ENCODE data around the gene CCN5. TPM values are rescaled to one million over a fixed set of nuclear protein-coding genes. Genes with fewer than 3 reads are reported as not detected.

CCN5 gene
- total and polyA plus RNA-seq, 2 of the 8 experiments (the other 6 are each of a cell fraction or from before 2014, with no cell fraction given): not detected

GRCh38 chr20:44765701-44766347 is 50.7 kb downstream of the CCN5 start:
- Histone ChIP-seq H2BK120ac (replicated peaks; ENCODE audit: low read depth, low read length) (no peak overlapping the region), H2BK20ac (ENCODE audit: low read length) (no peak overlapping the region), H4K8ac (ENCODE audit: extremely low read depth, insufficient read depth, low read length) (no peak overlapping the region; the same call in none of the 2 replicates), H3K23me2 (ENCODE audit: low read depth, low read length) (peaks cover 5% of the 10 kb centered on the region; the same call in 1 of the 2 replicates), H3K4ac (replicated peaks; ENCODE audit: insufficient read length, low read depth, low read length) (no peak overlapping the region), H3K4me3 (ENCODE audit: extremely low read depth in 1 of 4, insufficient read depth in 2 of 4, low read depth in 3 of 4, low read length in 4 of 4) (no peak overlapping the region), H3K4me2 (ENCODE audit: insufficient read depth in 1 of 2, low read depth in 2 of 2, low read length in 2 of 2) (no peak overlapping the region), H4K20me1 (replicated peaks in 1 of 2; ENCODE audit: control insufficient read depth in 1 of 2, insufficient read depth in 2 of 2, low read length in 2 of 2) (peaks cover 0 to 6% of the 10 kb centered on the region in 2 experiments), H2AK5ac (ENCODE audit: low read depth, low read length) (no peak overlapping the region), H2AFZ (ENCODE audit: low read length) (no peak overlapping the region), H2BK12ac (ENCODE audit: low read depth, low read length) (peak overlapping the region; percentile 43; the same call in 1 of the 2 replicates), H3K56ac (replicated peaks; ENCODE audit: insufficient read length, low read depth, low read length) (no peak overlapping the region), H3K79me1 (ENCODE audit: low read depth, low read length) (no peaks in the 10 kb centered on the region), H3K14ac (ENCODE audit: insufficient read length) (no peak overlapping the region), H3K9me3 (ENCODE audit: insufficient read depth in 2 of 2, low read depth in 1 of 2, low read length in 1 of 2) (no peaks in the 10 kb centered on the region), H2BK5ac (ENCODE audit: low read depth, low read length) (no peak overlapping the region), H3K36me3 (ENCODE audit: control insufficient read depth in 2 of 4, insufficient read depth in 4 of 4, low read length in 3 of 4) (no peaks in the 10 kb centered on the region; a peak in 1 of 8 replicates), H3K79me2 (ENCODE audit: control insufficient read depth in 1 of 2, insufficient read depth in 2 of 2, low read length in 2 of 2) (no peaks in the 10 kb centered on the region), H3K27me3 (replicated peaks in 1 of 4; ENCODE audit: control insufficient read depth in 3 of 4, extremely low read depth in 1 of 4, insufficient read depth in 3 of 4, low read length in 3 of 4) (no peaks in the 10 kb centered on the region), H4K91ac (replicated peaks; ENCODE audit: insufficient read length, low read length) (no peak overlapping the region), H4K5ac (ENCODE audit: insufficient read length, low read depth, low read length) (no peak overlapping the region), H3K4me1 (replicated peaks in 1 of 4; ENCODE audit: control insufficient read depth in 3 of 4, insufficient read depth in 4 of 4, low read length in 3 of 4) (peaks cover 0 to 5% (median 0%) of the 10 kb centered on the region in 4 experiments; a peak in 3 of 7 replicates), H3K27ac (ENCODE audit: low read depth, low read length) (no peak overlapping the region), H3K23ac (ENCODE audit: insufficient read length) (no peak overlapping the region), H3K9ac (replicated peaks in 1 of 4; ENCODE audit: extremely low read depth in 1 of 4, low read depth in 3 of 4, low read length in 3 of 4) (no peak overlapping the region), H3K18ac (ENCODE audit: extremely low read depth, low read length) (no peak overlapping the region), H2BK15ac (ENCODE audit: low read length) (no peak overlapping the region)
- DNase-seq (ENCODE audit: low read depth in 1 of 2, low spot score in 2 of 2) (no peak), FAIRE-seq (no peak)
- ChIA-PET CTCF (ENCODE audit: partially characterized antibody) (interaction anchor here (1.5 to 17.1 kb wide), 6 partner anchors 9 to 97 kb away, joined by 3 to 256 read pairs (median 8); partner anchors contain the start of gene KCNK15), POLR2A (ENCODE audit: partially characterized antibody) (interaction anchor here (1.0 to 1.4 kb wide), 4 partner anchors 10 to 20 kb away, joined by 3 to 4 read pairs (median 3); no protein-coding TSS in a partner anchor)
- no peak for TF ChIP-seq TCF12 (IDR thresholded peaks at IDR 0.05; ENCODE audit: low read depth, low read length)
- no peak for TF ChIP-seq SIRT6 (IDR thresholded peaks at IDR 0.05; ENCODE audit: low read length)
- TF ChIP-seq KDM1A (IDR thresholded peaks at IDR 0.05; ENCODE audit: borderline replicate concordance, low read length): no peak
- TF ChIP-seq CBX5 (IDR thresholded peaks at IDR 0.05; ENCODE audit: low read depth, low read length): no peak
- no peak for TF ChIP-seq BACH1 (IDR thresholded peaks at IDR 0.05; ENCODE audit: low read length)
- TF ChIP-seq HDAC6 (IDR thresholded peaks at IDR 0.05; ENCODE audit: low read depth, low read length): no peak
- no peak for TF ChIP-seq CHD1 (IDR thresholded peaks at IDR 0.05; ENCODE audit: low read depth, low read length)
- WGBS, 2 experiments (ENCODE audit: extremely low coverage in 1 of 2, insufficient coverage in 1 of 2, insufficient read length in 1 of 2, insufficient replicate concordance in 2 of 2, low coverage in 1 of 2, low lambda C conversion rate in 2 of 2, missing lambda C conversion rate in 1 of 2): 82% methylated on average over 7 of the region's 7 CpGs; no CpG with 5 or more reads in 1 of the 2 experiments

All from H1 (cell line).